Measurements from ENCODE around the gene PEMT. TPM values are rescaled to one million over a fixed set of nuclear protein-coding genes. Genes with fewer than 3 reads are reported as not detected.

The PEMT gene
- total and polyA plus RNA-seq, 2 experiments from 2014 or later, result 54.8 to 55.2 TPM

DNA sequence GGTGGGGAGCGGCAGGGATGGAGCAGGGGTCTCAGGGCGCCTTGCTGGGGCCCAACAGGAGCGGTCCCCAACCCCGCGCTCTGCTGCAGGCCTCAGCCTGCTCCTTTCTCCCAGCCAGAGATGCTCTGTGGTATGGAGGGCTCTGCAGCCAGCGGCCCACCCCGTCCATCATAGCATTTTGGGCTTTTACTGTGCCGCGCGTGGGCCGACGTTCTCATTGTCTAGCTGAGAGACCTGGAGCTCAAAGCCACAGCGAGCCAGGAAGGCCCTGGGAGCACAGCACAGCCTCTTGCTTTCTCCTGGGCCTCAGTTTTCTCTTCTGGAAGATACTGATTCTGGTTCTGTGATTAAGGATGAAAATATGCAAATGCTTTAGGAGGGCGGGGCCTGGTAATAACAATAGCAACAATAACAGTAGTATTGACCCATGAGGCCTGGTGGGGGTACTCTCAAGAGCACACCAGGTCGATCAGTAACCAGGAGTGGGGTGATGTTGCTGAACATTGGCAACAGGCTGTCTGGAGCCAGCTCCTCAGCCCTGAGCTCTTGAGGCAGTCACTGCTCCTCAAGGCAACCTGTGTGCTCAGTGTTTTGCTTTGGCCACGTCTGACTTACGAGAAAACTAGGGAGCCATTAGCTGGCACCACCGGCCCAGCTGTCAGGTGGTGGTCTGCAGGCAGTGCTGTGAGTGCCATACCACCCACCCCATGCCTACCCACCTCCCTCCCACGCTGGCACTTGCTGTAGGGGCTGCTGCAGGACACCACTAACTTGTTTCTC lies 94.3 kb downstream of the PEMT start (continued):
- TF ChIP-seq, protein P1, sequence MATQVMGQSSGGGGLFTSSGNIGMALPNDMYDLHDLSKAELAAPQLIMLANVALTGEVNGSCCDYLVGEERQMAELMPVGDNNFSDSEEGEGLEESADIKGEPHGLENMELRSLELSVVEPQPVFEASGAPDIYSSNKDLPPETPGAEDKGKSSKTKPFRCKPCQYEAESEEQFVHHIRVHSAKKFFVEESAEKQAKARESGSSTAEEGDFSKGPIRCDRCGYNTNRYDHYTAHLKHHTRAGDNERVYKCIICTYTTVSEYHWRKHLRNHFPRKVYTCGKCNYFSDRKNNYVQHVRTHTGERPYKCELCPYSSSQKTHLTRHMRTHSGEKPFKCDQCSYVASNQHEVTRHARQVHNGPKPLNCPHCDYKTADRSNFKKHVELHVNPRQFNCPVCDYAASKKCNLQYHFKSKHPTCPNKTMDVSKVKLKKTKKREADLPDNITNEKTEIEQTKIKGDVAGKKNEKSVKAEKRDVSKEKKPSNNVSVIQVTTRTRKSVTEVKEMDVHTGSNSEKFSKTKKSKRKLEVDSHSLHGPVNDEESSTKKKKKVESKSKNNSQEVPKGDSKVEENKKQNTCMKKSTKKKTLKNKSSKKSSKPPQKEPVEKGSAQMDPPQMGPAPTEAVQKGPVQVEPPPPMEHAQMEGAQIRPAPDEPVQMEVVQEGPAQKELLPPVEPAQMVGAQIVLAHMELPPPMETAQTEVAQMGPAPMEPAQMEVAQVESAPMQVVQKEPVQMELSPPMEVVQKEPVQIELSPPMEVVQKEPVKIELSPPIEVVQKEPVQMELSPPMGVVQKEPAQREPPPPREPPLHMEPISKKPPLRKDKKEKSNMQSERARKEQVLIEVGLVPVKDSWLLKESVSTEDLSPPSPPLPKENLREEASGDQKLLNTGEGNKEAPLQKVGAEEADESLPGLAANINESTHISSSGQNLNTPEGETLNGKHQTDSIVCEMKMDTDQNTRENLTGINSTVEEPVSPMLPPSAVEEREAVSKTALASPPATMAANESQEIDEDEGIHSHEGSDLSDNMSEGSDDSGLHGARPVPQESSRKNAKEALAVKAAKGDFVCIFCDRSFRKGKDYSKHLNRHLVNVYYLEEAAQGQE (IDR thresholded peaks at IDR 0.05; ENCODE audit: unreplicated experiment), result no peak
- no peak for TF ChIP-seq NANOG (IDR thresholded peaks at IDR 0.05; ENCODE audit: borderline replicate concordance)
- TF ChIP-seq JUNB (IDR thresholded peaks at IDR 0.05; ENCODE audit: unreplicated experiment), result no peak
- TF ChIP-seq POLR2AphosphoS5 (IDR thresholded peaks at IDR 0.05; ENCODE audit: low read depth), result no peak
- TF ChIP-seq STAT1 (IDR thresholded peaks at IDR 0.05; ENCODE audit: unreplicated experiment), result no peak
- no peak for TF ChIP-seq EZH2 (IDR thresholded peaks at IDR 0.05; ENCODE audit: low read depth, unreplicated experiment)
- no peak for TF ChIP-seq ZNF331 (CRISPR knock-in tag; IDR thresholded peaks at IDR 0.05; ENCODE audit: low read depth)
- TF ChIP-seq, protein P2, sequence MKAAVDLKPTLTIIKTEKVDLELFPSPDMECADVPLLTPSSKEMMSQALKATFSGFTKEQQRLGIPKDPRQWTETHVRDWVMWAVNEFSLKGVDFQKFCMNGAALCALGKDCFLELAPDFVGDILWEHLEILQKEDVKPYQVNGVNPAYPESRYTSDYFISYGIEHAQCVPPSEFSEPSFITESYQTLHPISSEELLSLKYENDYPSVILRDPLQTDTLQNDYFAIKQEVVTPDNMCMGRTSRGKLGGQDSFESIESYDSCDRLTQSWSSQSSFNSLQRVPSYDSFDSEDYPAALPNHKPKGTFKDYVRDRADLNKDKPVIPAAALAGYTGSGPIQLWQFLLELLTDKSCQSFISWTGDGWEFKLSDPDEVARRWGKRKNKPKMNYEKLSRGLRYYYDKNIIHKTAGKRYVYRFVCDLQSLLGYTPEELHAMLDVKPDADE (IDR thresholded peaks at IDR 0.05), result no peak

DNA sequence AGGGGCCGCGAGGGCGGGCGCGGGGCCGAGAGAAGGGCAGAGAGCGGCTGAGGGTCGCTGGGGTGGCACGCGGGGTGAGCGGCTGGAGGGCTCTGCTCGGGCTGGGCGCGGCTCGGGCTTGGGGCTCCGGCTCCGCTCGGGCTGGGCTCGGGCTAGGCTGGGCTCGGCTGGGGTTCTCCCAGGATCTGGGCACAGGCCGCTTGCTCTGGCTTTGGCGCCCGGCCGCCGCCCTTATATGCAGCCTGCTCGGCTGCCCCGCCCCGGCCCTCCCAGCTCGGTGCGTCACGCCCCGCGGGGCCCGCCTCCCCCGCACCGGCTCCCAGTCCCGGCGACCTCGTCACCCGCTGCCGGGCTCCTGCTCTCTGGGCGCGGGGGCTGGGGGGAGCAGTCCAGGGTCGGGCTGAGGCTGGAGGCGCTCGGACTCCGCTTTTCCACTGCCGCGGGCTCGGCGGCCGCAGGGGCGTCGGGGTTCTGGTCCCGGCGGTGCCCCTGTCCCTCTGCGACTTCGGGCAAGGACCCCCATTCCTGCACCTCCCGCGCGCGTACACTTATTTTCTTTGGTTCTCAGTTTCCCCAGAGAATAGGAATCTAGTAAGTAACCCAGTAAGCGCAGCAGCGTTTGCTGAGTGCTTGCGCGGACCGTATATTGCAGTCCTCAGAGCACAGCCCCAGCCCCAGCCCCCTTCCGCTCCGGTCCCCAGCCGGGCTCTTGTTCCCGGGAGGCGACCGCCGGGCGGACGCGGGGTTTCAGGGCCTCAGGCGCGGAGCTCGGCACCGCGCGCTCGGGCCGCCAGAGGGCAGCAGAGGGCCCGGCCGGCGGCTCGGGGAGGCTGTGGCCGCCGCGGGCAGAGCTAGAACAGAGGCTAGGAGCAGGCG lies 95.1 kb downstream of the PEMT start, which contains the start of gene RASD1:
Gene RASD1 (minus strand): TSS at position 207 of the 876 bp plus-strand sequence. CDS start 214 bp downstream, outside the sequence.
- peaks cover 35% of the 10 kb centered on the region for H3K27me3 Mint-ChIP-seq (ENCODE audit: insufficient read depth, low read depth, poor library complexity)
- Histone ChIP-seq H3K4me1 (ENCODE audit: insufficient read depth) (peaks cover 29% of the 10 kb centered on the region), H3K27ac (ENCODE audit: low read depth) (no peak within 1 kb of the TSS), H3F3A (replicated peaks; ENCODE audit: low read depth) (peaks cover 3% of the 10 kb centered on the region), H3K79me2 (replicated peaks; ENCODE audit: insufficient read depth) (no peaks in the 10 kb centered on the region), H3K36me3 (ENCODE audit: insufficient read depth) (no peaks in the 10 kb centered on the region), H3K27me3 (ENCODE audit: insufficient read depth) (peaks cover 25% of the 10 kb centered on the region), H3K4me2 (peak within 1 kb of the TSS; percentile 96), H3K4me3 (peak within 1 kb of the TSS; percentile 91), H3K9me2 (ENCODE audit: insufficient read depth) (no peaks in the 10 kb centered on the region), H2AFZ (peak within 1 kb of the TSS; percentile 99), H4K20me1 (replicated peaks; ENCODE audit: insufficient read depth) (peaks cover 15% of the 10 kb centered on the region; the same call in 1 of the 2 replicates)
- H3K36me3 Mint-ChIP-seq (ENCODE audit: low read depth), result peaks cover 13% of the 10 kb centered on the region; the same call in 2 of the 3 replicates
- no peak for TF ChIP-seq STAT1 (IDR thresholded peaks at IDR 0.05; ENCODE audit: unreplicated experiment)
- TF ChIP-seq POLR2AphosphoS5 (IDR thresholded peaks at IDR 0.05; ENCODE audit: low read depth), result peak; percentile 84
- TF ChIP-seq, protein P3, sequence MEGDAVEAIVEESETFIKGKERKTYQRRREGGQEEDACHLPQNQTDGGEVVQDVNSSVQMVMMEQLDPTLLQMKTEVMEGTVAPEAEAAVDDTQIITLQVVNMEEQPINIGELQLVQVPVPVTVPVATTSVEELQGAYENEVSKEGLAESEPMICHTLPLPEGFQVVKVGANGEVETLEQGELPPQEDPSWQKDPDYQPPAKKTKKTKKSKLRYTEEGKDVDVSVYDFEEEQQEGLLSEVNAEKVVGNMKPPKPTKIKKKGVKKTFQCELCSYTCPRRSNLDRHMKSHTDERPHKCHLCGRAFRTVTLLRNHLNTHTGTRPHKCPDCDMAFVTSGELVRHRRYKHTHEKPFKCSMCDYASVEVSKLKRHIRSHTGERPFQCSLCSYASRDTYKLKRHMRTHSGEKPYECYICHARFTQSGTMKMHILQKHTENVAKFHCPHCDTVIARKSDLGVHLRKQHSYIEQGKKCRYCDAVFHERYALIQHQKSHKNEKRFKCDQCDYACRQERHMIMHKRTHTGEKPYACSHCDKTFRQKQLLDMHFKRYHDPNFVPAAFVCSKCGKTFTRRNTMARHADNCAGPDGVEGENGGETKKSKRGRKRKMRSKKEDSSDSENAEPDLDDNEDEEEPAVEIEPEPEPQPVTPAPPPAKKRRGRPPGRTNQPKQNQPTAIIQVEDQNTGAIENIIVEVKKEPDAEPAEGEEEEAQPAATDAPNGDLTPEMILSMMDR (conservative IDR thresholded peaks at IDR 0.05; ENCODE audit: low read depth in 2 of 2), result peak; percentile 67 to 83
- TF ChIP-seq CREB1 (CRISPR knock-in tag; IDR thresholded peaks at IDR 0.05; ENCODE audit: low read depth), result peak; percentile 79
- peaks cover 37% of the 10 kb centered on the region for H3K4me1 Mint-ChIP-seq
- no peak within 1 kb of the TSS for H3K27ac Mint-ChIP-seq
- no peaks in the 10 kb centered on the region; the same call in 2 of the 3 replicates for H3K9me3 Mint-ChIP-seq
- ATAC-seq, result peak; percentile 76
- H3K4me3 Mint-ChIP-seq, result peak within 1 kb of the TSS; percentile 76
- peak; percentile 87 for DNase-seq (ENCODE audit: low spot score)
